SK-N-SH treated with all-trans-retinoic acid at 6 μM for 48 hours (cell line): ENCODE measurements around the gene PLEKHG3.

Experiments
- ATAC-seq: fragments of 200-7000 bp; cut with Tn5 transposase; 3 replicates; pipeline ENCODE4 v1.9.1; 2020; ENCODE audit warnings: mild to moderate bottlenecking, moderate library complexity
- ARNTL ChIP-seq: fragments of 450-650 bp; formaldehyde crosslinking; IDR thresholded peaks from 2 replicates; pipeline ENCODE4 v1.5.0; 2020; ENCODE audit warnings: low read depth, mild to moderate bottlenecking, moderate library complexity, borderline replicate concordance
- CREB5 ChIP-seq: fragments of 250-450 bp; sonication (Bioruptor Pico); IDR thresholded peaks from 2 replicates; pipeline ENCODE4 v1.5.1; 2020; ENCODE audit warnings: low read depth, mild to moderate bottlenecking, moderate library complexity
- CSDC2 ChIP-seq: fragments of 250-450 bp; sonication (Bioruptor Pico); IDR thresholded peaks from 2 replicates; pipeline ENCODE4 v1.5.0; 2020; ENCODE audit warnings: mild to moderate bottlenecking, moderate library complexity
- CSRNP3 ChIP-seq: fragments of 250-450 bp; sonication (Bioruptor Pico); IDR thresholded peaks from 2 replicates; pipeline ENCODE4 v1.5.1; 2021; ENCODE audit warnings: mild to moderate bottlenecking, moderate library complexity
- ESRRG ChIP-seq: fragments of 250-450 bp; sonication (Bioruptor Pico); IDR thresholded peaks from 2 replicates; pipeline ENCODE4 v1.6.1; 2021; ENCODE audit warnings: mild to moderate bottlenecking
- ISL1 ChIP-seq: fragments of 250-450 bp; sonication (Bioruptor Pico); IDR thresholded peaks from 2 replicates; pipeline ENCODE4 v2.1.2; 2022; ENCODE audit warnings: mild to moderate bottlenecking, moderate library complexity
- OSR1 ChIP-seq: fragments of 250-450 bp; sonication (Bioruptor Pico); IDR thresholded peaks from 2 replicates; pipeline ENCODE4 v1.8.0; 2022; ENCODE audit warnings: moderate library complexity, mild to moderate bottlenecking, inconsistent platforms
- PATZ1 ChIP-seq: fragments of 250-450 bp; sonication (Bioruptor Pico); IDR thresholded peaks from 2 replicates; pipeline ENCODE4 v1.8.0; 2020; ENCODE audit warnings: mild to moderate bottlenecking, moderate library complexity, borderline replicate concordance
- POU6F1 ChIP-seq: fragments of 250-450 bp; sonication (Bioruptor Pico); IDR thresholded peaks from 2 replicates; pipeline ENCODE4 v1.8.0; 2021; ENCODE audit warnings: low read depth, mild to moderate bottlenecking, moderate library complexity, borderline replicate concordance
- PPARA ChIP-seq: fragments of 250-450 bp; sonication (Bioruptor Pico); IDR thresholded peaks from 2 replicates; pipeline ENCODE4 v1.5.0; 2020; ENCODE audit warnings: mild to moderate bottlenecking, borderline replicate concordance
- RARB ChIP-seq: fragments of 250-450 bp; sonication (Bioruptor Pico); IDR thresholded peaks from 2 replicates; pipeline ENCODE4 v1.8.0; 2021; ENCODE audit warnings: mild to moderate bottlenecking, moderate library complexity
- TCF4 ChIP-seq: fragments of 250-450 bp; sonication (Bioruptor Pico); IDR thresholded peaks from 2 replicates; pipeline ENCODE4 v1.8.0; 2021; ENCODE audit warnings: mild to moderate bottlenecking, moderate library complexity, borderline replicate concordance
- TOX ChIP-seq: fragments of 250-450 bp; sonication (Bioruptor Pico); IDR thresholded peaks from 2 replicates; pipeline ENCODE4 v1.8.0; 2021; ENCODE audit warnings: mild to moderate bottlenecking, moderate library complexity, borderline replicate concordance
- TSHZ2 ChIP-seq: fragments of 250-450 bp; sonication (Bioruptor Pico); IDR thresholded peaks from 2 replicates; pipeline ENCODE4 v1.5.0; 2020; ENCODE audit warnings: mild to moderate bottlenecking, moderate library complexity
- ZC3H10 ChIP-seq: fragments of 250-450 bp; sonication (Bioruptor Pico); IDR thresholded peaks from 2 replicates; pipeline ENCODE4 v1.5.1; 2021; ENCODE audit warnings: mild to moderate bottlenecking, moderate library complexity
- ZFP3 ChIP-seq: fragments of 250-450 bp; sonication (Bioruptor Pico); IDR thresholded peaks from 2 replicates; pipeline ENCODE4 v1.5.0; 2020; ENCODE audit warnings: mild to moderate bottlenecking, moderate library complexity
- ZFP30 ChIP-seq: fragments of 450-650 bp; formaldehyde crosslinking; IDR thresholded peaks from 2 replicates; pipeline ENCODE4 v1.5.0; 2022; ENCODE audit warnings: mild to moderate bottlenecking, moderate library complexity
- ZNF565 ChIP-seq: fragments of 450-650 bp; formaldehyde crosslinking; conservative IDR thresholded peaks from 2 replicates; pipeline ENCODE4 v1.5.0; 2020; ENCODE audit warnings: low read depth, mild to moderate bottlenecking, moderate library complexity
- ZNF70 ChIP-seq: fragments of 450-650 bp; formaldehyde crosslinking; IDR thresholded peaks from 2 replicates; pipeline ENCODE4 v1.5.0; 2020; ENCODE audit warnings: mild to moderate bottlenecking, moderate library complexity
- ZNF8 ChIP-seq: fragments of 450-650 bp; formaldehyde crosslinking; IDR thresholded peaks from 2 replicates; pipeline ENCODE4 v1.5.0; 2020; ENCODE audit warnings: mild to moderate bottlenecking, moderate library complexity

PLEKHG3 gene

GRCh38 chr14:64745511-64746091 is 41.4 kb downstream of the PLEKHG3 start:
- ATAC-seq = peak; percentile 38; the same call in 1 of the 3 replicates

GRCh38 chr14:64746298-64747250 is 42.4 kb downstream of the PLEKHG3 start:
- TF ChIP-seq ARNTL (CRISPR knock-in tag) = no peak
- no peak for TF ChIP-seq POU6F1 (CRISPR knock-in tag)
- no peak for TF ChIP-seq ZFP3 (CRISPR knock-in tag)
- TF ChIP-seq TCF4 (CRISPR knock-in tag) = no peak
- TF ChIP-seq CSDC2 (CRISPR knock-in tag) = no peak
- TF ChIP-seq ZNF70 (CRISPR knock-in tag) = no peak
- no peak for ATAC-seq

More at GRCh38 chr14:64745511-64746091, 41.4 kb downstream of the PLEKHG3 start:
- TF ChIP-seq ESRRG (no peak), TCF4 (CRISPR knock-in tag) (no peak)
- TF ChIP-seq, all 23 proteins: peak for 0

GRCh38 chr14:64747327-64747726 is 43.1 kb downstream of the PLEKHG3 start:
- TF ChIP-seq CSDC2 (CRISPR knock-in tag) (no peak), PATZ1 (CRISPR knock-in tag) (no peak), CSRNP3 (no peak), ISL1 (CRISPR knock-in tag) (no peak)
- TF ChIP-seq, all 23 proteins: peak for 0
- ATAC-seq = no peak

GRCh38 chr14:64748521-64748920 is 44.3 kb downstream of the PLEKHG3 start:
- ATAC-seq = no peak
- TF ChIP-seq ZNF70 (CRISPR knock-in tag) (no peak), ZNF565 (CRISPR knock-in tag) (no peak), ARNTL (CRISPR knock-in tag) (no peak), TSHZ2 (CRISPR knock-in tag) (no peak), TCF4 (CRISPR knock-in tag) (no peak), CREB5 (CRISPR knock-in tag) (no peak), ZFP30 (CRISPR knock-in tag) (no peak), ZFP3 (CRISPR knock-in tag) (no peak), POU6F1 (CRISPR knock-in tag) (no peak), CSRNP3 (no peak), ZC3H10 (CRISPR knock-in tag) (no peak), PPARA (CRISPR knock-in tag) (no peak), ESRRG (no peak), ZNF8 (CRISPR knock-in tag) (no peak), RARB (CRISPR knock-in tag) (no peak), ISL1 (CRISPR knock-in tag) (no peak), OSR1 (CRISPR knock-in tag) (no peak), TOX (no peak)
